Lung microvascular endothelial cell (primary cell): ENCODE data around the gene C14orf180. TPM values are rescaled to one million over a fixed set of nuclear protein-coding genes. Genes with fewer than 3 reads are reported as not detected.
A peak's percentile ranks its signal among the peaks of the same experiment; 100 is the strongest.

ENCODE experiments used
- DNase-seq, 2 donors: peaks; one replicate each; pipeline versions ENCODE4 v3.0.0 to v3.0.0-alpha.2; 2010; ENCODE audit warnings: low read depth in 2 of 2
- total RNA-seq: library from RNA; depleted of rRNA; stranded (reverse); fragments of >200 nt; gene quantifications from 2 replicates; pipeline ENCODE4 v1.2.1, GENCODE V29; 2014

Gene C14orf180
- total RNA-seq, 1 donor from 2014 or later: not detected

DNA sequence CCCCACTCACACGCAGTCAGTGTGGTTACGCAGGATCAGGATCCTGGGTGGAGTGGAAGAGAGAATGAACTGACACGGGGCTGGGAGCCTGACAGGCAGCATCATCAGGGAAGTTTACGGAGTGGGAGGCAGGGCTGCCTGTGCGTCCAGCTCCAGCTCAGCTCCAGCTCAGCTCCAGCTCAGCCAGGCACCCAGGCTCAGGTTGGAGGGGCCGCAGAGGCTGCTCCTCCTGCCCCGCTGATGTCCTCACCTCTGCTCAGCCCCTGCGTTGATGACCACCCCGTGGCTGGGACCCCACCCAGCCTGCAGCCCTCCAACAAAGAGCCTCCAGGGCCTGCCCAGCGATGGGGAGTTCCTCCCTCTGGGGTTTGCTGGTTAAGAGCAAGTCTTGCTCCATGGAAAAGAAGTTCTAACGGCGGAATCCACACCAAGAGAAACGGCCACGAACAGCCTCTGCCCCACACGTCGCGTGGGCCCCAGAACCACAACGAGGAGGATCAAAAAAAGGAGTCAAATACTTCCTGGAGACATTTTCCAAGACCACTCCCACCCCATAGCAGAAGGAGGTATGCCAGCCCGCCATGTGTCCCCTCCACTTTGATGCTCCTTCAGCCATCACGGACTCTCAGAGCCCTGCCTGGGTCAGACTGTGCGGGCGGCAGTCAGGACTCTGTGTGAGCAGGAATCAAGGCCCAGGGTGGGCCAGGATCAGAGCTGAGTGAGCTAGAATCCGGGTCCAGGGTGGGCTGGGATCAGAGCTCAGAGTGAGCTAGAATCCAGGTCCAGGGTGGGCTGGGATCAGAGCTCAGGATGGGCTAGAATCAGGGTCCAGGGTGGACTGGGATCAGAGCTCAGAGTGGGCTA, 17.7 kb upstream of the C14orf180 start:
- no peak for DNase-seq

- no peak for DNase-seq
Measured at GRCh38 chr14:104562606-104563005, 17.0 kb upstream of the C14orf180 start.

DNA sequence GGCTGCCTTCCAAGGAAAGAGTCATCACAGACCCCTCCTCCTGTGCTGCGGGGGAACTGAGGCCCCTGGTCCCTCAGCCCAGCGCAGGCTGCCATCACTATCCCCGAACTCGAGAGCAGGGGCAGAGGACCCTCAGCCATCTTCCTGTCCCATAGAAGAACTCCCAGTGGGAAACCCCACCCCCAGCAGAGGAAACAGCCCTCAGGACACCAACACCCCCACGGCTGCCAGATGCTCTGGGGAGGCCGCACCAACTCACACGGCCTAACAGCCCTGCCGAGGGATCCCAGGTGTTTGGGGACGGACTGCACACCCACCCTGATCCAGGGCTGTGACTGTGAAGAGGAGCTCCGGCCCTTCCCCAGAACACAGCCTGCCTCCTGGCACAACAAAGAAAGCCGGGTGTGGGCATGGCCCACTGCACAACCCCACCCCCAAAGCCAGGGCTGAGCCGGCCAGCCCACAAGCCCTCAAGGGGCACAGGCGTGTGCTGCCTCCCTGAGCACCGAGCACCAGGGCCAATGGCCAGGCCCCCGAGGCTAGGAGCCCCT, 16.3 kb upstream of the C14orf180 start:
- DNase-seq: no peak

DNA sequence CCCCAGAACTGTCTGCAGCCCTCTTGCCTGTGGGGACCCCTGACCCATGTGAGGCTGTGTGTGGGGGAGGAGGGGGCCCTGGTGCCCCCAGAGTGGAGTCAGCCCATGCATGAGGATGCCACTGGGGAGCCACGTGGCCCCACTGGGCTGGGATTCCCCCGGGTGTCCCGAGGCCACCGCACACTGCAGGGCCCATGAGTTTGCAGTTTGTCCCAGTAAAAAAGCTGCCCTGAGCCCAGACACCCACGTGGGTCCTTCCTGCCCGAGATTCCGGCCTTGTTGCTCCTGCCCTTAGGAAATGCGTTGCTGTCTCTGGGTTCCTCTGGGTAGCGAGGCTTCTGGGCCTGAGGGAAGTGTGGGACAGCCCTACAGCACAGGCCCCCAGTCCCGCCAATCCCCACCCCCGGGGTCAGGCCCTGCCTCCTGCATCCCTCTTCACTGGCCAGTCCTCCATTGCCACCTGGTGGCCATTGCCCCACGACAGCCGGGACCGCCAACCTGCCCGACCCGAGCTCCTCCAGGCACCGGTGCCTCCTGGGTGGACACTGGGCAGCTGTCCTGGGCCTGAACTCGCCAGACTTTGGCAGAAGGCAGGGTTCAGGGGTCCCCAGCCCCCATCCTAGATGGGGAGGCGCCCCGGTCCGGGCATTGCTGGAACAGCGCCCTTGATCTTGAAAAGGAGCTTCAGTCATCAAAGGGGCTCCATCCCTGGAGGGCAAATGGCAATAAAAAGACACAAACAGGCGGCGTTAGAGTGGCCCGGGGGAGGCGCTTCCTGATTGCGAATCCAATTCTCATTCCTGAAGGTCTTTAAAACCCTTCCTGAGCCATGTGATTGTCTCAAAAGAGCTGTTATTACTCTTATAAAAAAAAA, 15.6 kb upstream of the C14orf180 start:
- peak; percentile 63 to 83 for DNase-seq

- no peak for DNase-seq
Measured at GRCh38 chr14:104564744-104565679, 14.6 kb upstream of the C14orf180 start.

GRCh38 chr14:104567141-104567956, 12.2 kb upstream of the C14orf180 start:
- DNase-seq: no peak

- no peak for DNase-seq
Measured at GRCh38 chr14:104567957-104568225, 11.7 kb upstream of the C14orf180 start.

DNA sequence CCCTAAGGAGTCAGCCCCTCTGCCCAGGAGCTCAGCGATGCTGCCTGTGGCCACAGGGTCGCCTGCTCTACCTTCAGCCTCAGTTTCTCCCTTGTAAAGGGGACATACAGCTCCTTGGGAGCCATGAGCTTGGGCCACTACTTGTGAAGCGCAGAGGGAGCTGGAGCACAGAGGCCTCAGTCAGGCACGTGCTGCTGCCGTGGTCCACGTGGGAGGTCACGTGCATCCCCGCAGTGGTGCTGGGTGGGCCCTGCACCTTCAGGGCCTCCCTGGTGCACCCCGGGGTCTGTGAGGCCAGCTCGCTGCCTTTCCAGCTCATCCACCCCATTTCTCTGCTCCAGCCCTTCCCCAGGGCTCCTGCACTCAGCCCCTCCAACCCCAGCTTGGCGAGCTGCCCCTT, 10.9 kb upstream of the C14orf180 start:
- no peak for DNase-seq

DNA sequence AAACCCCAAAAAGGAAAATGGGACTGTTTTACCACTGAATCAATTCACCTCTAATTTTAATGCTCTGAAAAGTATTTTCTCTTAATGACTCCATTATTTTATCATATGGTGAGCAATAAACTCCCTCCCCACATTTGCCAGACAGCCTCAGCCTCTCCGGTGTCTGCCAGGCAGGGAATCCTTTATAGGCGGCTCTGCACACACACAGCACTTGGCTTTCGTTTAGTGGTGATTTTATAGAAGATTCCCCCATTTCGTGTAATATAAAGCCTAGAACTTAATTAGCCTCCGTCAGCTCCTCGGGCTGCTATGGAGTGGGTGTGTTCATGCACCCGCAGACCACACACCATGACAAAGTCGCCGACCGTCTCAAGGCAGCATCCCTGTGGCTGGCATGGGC, 10.1 kb upstream of the C14orf180 start:
- no peak for DNase-seq

- no peak for DNase-seq
Measured at GRCh38 chr14:104571246-104571645, 8.3 kb upstream of the C14orf180 start.

DNA sequence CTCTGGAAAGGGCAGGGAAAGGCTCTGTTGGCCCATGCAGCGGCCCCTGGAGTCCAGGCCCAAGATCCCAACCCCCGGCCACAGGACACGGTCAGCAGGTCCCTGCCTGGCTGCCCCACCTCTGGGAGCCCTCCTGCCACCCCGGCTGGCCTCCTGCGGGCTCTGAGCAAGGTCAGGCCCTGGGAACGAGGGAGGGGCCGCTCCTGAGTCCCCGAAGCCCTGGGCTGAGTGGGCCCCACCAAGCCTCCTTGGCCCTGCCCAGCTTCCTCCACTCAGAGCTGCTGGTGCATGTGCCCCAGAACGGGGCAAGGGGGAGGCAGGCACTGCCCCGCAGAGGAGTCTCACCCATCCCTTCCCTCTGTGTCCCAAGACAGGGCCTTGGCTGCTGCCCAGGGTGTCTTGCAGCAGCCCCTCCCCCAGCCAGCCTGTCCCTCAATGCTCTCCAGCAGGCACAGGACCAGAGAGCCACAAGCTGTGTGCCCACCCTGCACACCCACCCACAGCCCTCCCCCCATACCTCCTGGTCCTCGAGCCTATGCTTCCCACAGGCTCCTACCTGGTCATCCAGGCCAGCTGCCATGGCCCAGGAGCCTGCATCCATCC, 7.4 kb upstream of the C14orf180 start:
- DNase-seq: no peak

- no peak for DNase-seq
Measured at GRCh38 chr14:104572668-104573067, 6.9 kb upstream of the C14orf180 start.

DNA sequence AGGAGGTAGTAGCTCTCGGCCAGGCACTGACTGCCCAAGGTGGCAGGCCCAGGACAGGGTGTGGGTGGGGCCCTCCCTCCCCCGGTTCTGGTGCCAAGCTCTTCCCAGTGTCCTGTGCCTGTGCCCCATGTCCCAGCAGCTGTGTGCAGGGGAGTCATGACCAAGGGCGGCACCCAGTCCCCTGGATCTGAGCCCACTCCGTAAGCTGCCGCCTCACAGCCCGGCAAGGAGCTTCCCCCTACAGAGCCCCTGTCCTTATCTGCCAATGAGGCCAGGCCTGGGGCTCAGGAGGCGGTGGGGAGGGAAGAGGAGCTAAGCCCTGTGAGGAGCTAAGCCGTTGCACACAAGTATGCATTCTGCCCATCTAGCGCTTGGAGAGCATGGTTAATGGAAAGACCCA, 5.6 kb upstream of the C14orf180 start:
- DNase-seq: no peak

DNA sequence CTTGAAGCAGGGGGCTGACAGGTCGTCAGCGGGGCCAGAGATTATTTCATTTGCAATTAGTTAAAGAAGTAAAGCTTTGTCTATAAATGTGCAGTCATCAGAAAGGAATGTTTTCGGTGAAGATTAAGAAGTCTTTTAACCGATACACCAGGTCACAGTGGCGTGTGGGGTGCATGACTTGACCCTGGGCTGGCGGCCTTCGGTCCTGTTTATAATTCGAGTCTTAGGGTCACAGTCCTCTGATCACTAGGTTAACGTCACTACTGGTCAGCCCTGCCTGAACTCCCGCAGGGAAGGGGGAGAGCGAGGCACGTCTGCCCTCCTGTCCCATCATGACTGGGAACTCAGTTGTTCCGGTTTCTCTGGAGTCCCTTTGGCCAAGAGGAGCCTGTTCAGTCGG, 5.0 kb upstream of the C14orf180 start:
- DNase-seq: no peak

- DNase-seq: no peak
Measured at GRCh38 chr14:104574978-104575583, 4.5 kb upstream of the C14orf180 start.

GRCh38 chr14:104576232-104576969, 3.2 kb upstream of the C14orf180 start:
- DNase-seq: no peak

DNA sequence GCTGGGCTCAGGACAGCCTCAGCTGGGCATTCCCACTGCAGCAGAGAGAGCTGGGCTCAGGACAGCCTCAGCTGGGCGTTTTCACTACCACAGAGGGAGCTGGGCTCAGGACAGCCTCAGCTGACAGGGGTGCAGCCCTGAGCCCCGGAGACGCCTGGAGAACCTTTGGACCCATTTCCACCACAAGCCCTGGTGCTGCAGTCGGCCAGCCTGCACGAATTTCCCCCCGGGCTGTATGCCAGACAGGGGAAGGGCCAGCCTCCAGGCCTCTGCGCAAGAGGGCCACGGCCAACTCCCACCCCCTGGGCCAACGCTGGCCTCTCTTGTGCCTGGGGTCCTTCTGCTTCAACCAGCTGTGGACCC, 2.6 kb upstream of the C14orf180 start:
- DNase-seq: no peak

DNA sequence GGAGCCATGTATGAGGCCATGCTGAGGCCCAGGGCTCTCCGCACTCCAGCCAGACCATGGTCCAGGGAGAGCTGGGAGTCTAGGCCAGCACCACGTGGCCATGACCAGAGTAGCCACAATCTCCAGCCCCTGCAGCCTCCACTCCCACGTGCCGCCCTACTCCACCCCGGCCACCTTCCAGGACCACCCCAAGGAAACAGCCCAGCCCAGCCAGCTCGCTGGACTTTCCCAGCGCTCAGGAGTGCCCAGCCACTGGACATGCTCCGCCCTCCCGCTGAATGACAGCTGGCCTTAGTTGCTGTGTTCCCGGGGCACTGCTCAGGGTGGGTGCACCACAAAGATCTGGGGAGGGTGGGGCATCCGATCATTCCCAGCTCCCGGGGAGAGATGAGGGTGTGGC, 2.1 kb upstream of the C14orf180 start:
- DNase-seq: no peak

DNA sequence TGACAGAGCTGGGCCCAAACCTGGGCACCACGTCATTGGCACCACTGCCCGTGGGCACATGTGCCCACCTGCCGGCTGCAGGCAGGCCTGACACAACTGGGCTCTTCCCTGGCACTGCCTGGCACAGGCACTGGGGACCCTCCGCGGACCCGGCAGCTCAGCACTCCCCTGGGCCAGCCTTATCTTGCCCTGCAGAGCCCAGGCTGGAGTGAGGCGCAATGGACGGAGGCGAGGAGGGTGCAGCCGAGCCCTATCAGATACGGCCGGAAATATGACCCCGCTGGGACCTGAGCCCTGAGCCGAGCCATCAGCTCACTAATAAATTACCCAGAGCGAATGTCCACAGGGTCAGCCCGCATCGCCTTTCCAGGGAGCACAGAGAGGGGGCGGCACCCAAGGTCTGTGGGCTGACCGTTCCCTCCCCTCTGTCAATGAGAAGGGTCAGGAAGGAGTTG, 1.7 kb upstream of the C14orf180 start:
- no peak for DNase-seq
